ENCODE results near the gene TPRN. TPM values are rescaled to one million over a fixed set of nuclear protein-coding genes. Genes with fewer than 3 reads are reported as not detected.

The TPRN gene
- total and polyA plus RNA-seq, 2 experiments from 2014 or later = 6.4 to 29.2 TPM

DNA sequence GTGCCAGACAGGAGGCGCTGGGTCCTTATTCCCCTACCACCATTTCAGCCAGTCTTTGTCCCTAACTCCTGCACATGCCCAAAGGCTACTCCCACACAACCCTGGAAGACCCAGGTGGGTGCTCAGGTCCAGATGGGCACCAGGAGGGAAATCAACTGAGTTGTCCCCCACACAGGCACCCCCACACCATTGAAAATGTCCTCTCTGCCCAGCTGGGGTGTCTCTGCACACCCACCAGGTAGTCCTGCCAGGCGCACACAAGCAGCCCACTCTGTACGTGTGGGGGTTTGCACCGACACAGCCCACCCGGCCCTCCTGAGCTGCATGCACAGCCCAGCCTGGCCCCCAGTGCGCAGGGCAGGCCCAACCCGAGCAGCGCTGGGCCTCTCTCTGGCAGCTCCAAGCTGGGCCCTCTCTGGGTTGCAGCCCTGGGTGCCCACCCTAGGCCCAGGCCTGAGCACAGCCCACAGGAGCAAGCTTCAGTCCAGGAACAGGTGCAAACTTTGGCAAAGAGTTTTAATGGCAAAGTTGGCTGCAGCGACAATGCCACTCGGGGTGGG lies 19.3 kb upstream of the TPRN start:
- Mint-ChIP-seq H3K4me1 (peaks cover 7% of the 10 kb centered on the region; the same call in 2 of the 3 replicates), H3K4me3 (no peak overlapping the region), H3K27ac (no peak overlapping the region)

More for the DNA sequence above, 19.3 kb upstream of the TPRN start:
- Histone ChIP-seq H3K27ac (ENCODE audit: low read depth) (no peak overlapping the region), H2AFZ (no peak overlapping the region), H3F3A (replicated peaks; ENCODE audit: low read depth) (0 out of 2 replicates have a peak, but pooled peaks cover 9% of the 10 kb centered on the region), H3K79me2 (replicated peaks; ENCODE audit: insufficient read depth) (no peaks in the 10 kb centered on the region), H3K4me3 (no peak overlapping the region), H3K36me3 (ENCODE audit: insufficient read depth) (no peaks in the 10 kb centered on the region), H3K9me2 (ENCODE audit: insufficient read depth) (no peaks in the 10 kb centered on the region), H3K27me3 (ENCODE audit: insufficient read depth) (peaks cover 9% of the 10 kb centered on the region; the same call in 1 of the 2 replicates), H3K4me2 (no peak overlapping the region), H4K20me1 (replicated peaks; ENCODE audit: insufficient read depth) (no peaks in the 10 kb centered on the region; the same call in 1 of the 2 replicates), H3K4me1 (ENCODE audit: insufficient read depth) (peaks cover 3% of the 10 kb centered on the region; the same call in 1 of the 2 replicates)
- DNase-seq (ENCODE audit: low spot score) = no peak
- TF ChIP-seq ZNF331 (CRISPR knock-in tag; IDR thresholded peaks at IDR 0.05; ENCODE audit: low read depth) (no peak), ZNF462 (CRISPR knock-in tag; IDR thresholded peaks at IDR 0.05) (no peak), ETS1 (IDR thresholded peaks at IDR 0.05) (no peak), EZH2phosphoT487 (IDR thresholded peaks at IDR 0.05; ENCODE audit: unreplicated experiment) (no peak), EZH2 (IDR thresholded peaks at IDR 0.05; ENCODE audit: low read depth, unreplicated experiment) (no peak), POLR2AphosphoS5 (IDR thresholded peaks at IDR 0.05; ENCODE audit: low read depth) (no peak), STAT1 (IDR thresholded peaks at IDR 0.05; ENCODE audit: unreplicated experiment) (no peak), ZNF114 (CRISPR knock-in tag; IDR thresholded peaks at IDR 0.05) (no peak), NANOG (IDR thresholded peaks at IDR 0.05; ENCODE audit: borderline replicate concordance) (no peak), CREB1 (CRISPR knock-in tag; IDR thresholded peaks at IDR 0.05; ENCODE audit: low read depth) (no peak), JUNB (IDR thresholded peaks at IDR 0.05; ENCODE audit: unreplicated experiment) (no peak)
- TF ChIP-seq, protein P1, sequence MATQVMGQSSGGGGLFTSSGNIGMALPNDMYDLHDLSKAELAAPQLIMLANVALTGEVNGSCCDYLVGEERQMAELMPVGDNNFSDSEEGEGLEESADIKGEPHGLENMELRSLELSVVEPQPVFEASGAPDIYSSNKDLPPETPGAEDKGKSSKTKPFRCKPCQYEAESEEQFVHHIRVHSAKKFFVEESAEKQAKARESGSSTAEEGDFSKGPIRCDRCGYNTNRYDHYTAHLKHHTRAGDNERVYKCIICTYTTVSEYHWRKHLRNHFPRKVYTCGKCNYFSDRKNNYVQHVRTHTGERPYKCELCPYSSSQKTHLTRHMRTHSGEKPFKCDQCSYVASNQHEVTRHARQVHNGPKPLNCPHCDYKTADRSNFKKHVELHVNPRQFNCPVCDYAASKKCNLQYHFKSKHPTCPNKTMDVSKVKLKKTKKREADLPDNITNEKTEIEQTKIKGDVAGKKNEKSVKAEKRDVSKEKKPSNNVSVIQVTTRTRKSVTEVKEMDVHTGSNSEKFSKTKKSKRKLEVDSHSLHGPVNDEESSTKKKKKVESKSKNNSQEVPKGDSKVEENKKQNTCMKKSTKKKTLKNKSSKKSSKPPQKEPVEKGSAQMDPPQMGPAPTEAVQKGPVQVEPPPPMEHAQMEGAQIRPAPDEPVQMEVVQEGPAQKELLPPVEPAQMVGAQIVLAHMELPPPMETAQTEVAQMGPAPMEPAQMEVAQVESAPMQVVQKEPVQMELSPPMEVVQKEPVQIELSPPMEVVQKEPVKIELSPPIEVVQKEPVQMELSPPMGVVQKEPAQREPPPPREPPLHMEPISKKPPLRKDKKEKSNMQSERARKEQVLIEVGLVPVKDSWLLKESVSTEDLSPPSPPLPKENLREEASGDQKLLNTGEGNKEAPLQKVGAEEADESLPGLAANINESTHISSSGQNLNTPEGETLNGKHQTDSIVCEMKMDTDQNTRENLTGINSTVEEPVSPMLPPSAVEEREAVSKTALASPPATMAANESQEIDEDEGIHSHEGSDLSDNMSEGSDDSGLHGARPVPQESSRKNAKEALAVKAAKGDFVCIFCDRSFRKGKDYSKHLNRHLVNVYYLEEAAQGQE (IDR thresholded peaks at IDR 0.05; ENCODE audit: unreplicated experiment) = no peak
- TF ChIP-seq, protein P2, sequence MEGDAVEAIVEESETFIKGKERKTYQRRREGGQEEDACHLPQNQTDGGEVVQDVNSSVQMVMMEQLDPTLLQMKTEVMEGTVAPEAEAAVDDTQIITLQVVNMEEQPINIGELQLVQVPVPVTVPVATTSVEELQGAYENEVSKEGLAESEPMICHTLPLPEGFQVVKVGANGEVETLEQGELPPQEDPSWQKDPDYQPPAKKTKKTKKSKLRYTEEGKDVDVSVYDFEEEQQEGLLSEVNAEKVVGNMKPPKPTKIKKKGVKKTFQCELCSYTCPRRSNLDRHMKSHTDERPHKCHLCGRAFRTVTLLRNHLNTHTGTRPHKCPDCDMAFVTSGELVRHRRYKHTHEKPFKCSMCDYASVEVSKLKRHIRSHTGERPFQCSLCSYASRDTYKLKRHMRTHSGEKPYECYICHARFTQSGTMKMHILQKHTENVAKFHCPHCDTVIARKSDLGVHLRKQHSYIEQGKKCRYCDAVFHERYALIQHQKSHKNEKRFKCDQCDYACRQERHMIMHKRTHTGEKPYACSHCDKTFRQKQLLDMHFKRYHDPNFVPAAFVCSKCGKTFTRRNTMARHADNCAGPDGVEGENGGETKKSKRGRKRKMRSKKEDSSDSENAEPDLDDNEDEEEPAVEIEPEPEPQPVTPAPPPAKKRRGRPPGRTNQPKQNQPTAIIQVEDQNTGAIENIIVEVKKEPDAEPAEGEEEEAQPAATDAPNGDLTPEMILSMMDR (conservative IDR thresholded peaks at IDR 0.05; ENCODE audit: low read depth in 2 of 2) = no peak
- H3K9me3 Mint-ChIP-seq = no peaks in the 10 kb centered on the region
- ATAC-seq = no peak
- no peaks in the 10 kb centered on the region; the same call in 2 of the 3 replicates for H3K36me3 Mint-ChIP-seq (ENCODE audit: low read depth)
- no peaks in the 10 kb centered on the region for H3K27me3 Mint-ChIP-seq (ENCODE audit: insufficient read depth, low read depth, poor library complexity)

Measured in GM23338 (cell line).